ENCODE data around the gene INKA1.

DNA sequence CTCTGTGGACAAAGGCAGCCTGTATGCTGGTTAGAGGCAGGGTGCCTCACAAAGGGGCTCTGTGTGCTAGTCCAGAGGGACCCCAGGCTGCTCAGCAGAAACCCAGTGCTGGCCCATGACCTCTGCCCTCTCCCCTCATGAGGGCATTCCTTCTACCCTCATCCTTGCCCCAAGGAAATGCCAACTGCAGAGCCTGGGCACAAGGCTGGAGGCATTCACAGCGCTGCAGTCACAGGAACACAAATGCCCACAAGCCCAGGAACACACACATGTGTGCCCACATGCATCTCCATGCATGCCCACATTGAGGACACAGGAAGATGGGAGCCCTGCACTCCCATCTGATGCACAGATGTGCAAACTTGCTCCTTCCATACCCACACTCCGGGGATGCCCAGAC lies 3.8 kb downstream of the INKA1 start:
- TF ChIP-seq POLR2A (IDR thresholded peaks at IDR 0.05) = no peak
- TF ChIP-seq, protein P1, sequence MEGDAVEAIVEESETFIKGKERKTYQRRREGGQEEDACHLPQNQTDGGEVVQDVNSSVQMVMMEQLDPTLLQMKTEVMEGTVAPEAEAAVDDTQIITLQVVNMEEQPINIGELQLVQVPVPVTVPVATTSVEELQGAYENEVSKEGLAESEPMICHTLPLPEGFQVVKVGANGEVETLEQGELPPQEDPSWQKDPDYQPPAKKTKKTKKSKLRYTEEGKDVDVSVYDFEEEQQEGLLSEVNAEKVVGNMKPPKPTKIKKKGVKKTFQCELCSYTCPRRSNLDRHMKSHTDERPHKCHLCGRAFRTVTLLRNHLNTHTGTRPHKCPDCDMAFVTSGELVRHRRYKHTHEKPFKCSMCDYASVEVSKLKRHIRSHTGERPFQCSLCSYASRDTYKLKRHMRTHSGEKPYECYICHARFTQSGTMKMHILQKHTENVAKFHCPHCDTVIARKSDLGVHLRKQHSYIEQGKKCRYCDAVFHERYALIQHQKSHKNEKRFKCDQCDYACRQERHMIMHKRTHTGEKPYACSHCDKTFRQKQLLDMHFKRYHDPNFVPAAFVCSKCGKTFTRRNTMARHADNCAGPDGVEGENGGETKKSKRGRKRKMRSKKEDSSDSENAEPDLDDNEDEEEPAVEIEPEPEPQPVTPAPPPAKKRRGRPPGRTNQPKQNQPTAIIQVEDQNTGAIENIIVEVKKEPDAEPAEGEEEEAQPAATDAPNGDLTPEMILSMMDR (IDR thresholded peaks at IDR 0.05) = no peak
